ENCODE measurements around the gene KCNQ2. TPM values are rescaled to one million over a fixed set of nuclear protein-coding genes. Genes with fewer than 3 reads are reported as not detected.
"Not testable (repeated sequence)": the region's sequence is repeated elsewhere in the genome, so short reads cannot be mapped to it uniquely, and the experiment has no call there.

KCNQ2 gene
- total RNA-seq, 1 donor: 0.27 TPM

DNA sequence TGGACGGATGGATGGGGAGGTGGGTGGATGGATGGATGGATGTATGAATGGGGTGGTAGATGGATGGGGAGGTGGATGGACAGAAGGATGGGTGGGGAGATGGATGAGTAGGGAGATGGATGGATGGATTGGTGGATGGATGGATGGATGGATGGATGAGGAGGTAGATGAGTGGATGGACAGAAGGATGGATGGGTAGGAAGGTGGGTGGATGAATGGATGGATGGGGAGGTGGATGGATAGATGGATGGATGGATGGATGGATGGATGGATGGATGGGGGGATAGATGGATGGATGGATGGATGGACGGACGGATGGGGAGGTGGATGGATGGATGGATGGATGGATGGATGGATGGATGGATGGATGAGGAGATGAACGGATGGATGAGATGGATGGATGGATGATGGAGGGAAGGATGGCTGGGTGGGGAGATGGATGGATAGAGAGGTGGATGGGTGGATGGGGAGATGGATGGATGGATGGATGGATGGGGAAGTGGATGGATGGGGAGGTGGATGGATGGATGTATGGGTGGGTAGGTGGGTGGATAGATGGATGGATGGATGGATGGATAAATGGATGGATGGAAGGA, 19.3 kb upstream of the KCNQ2 start:
- no peak for DNase-seq (ENCODE audit: low read depth in 2 of 3, low spot score in 2 of 3)

- no peak for DNase-seq (ENCODE audit: low read depth in 2 of 3, low spot score in 2 of 3)
These were observed 18.6 kb upstream of the KCNQ2 start for GRCh38 chr20:63491078-63491477.

DNA sequence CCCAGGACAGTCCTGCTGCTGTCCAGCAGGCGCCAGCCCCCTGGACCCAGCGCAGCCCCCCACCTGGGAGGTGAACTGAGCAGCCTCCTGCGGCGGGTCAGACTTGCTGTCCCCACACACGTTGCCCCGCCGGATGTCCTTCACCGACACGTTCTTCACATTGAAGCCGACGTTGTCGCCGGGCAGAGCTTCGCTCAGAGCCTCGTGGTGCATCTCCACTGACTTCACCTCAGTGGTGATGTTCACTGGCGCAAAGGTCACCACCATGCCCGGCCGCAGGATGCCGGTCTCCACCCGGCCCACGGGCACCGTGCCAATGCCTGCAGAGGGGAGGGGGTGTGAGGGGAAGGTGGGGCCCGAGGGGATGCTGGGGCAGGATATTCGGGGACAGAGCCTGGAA, 18.0 kb upstream of the KCNQ2 start:
- DNase-seq (ENCODE audit: low read depth in 2 of 3, low spot score in 2 of 3): no peak

- no peak for DNase-seq (ENCODE audit: low read depth in 2 of 3, low spot score in 2 of 3)
These were observed 16.1 kb upstream of the KCNQ2 start for GRCh38 chr20:63488315-63489251.

- no peak for DNase-seq (ENCODE audit: low read depth in 2 of 3, low spot score in 2 of 3)
These were observed 15.4 kb upstream of the KCNQ2 start for GRCh38 chr20:63487781-63488241.

DNA sequence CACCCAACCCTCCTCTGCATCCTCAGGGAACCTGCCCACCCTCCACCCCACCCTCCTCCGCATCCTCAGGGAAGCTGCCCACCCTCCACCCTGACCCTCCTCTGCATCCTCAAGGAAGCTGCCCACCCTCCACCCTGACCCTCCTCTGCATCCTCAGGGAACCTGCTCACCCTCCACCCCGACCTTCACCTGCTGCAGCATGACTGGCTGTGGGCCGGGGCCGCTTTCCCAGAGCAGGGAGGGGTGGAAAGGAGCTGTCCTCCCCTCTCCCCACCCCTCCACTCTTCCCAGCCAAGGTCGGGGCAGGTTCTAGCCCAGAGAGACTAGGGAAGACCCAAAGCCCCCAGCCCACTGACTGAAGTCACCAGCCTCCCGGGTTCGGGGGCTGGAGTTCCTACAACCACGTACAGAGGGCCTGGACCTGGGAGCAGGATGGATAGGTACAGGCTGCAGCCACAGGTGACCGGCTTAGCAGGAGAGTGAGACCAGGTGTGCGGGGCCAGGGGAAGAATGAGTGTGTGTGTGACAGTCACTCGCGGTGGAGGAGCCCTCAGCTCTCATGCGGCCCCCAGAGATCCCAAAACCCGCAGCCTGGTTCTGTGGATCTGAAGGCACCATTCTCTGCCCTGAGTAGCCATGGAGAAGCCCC, 14.8 kb upstream of the KCNQ2 start:
- no peak for DNase-seq (ENCODE audit: low read depth in 2 of 3, low spot score in 2 of 3)

DNA sequence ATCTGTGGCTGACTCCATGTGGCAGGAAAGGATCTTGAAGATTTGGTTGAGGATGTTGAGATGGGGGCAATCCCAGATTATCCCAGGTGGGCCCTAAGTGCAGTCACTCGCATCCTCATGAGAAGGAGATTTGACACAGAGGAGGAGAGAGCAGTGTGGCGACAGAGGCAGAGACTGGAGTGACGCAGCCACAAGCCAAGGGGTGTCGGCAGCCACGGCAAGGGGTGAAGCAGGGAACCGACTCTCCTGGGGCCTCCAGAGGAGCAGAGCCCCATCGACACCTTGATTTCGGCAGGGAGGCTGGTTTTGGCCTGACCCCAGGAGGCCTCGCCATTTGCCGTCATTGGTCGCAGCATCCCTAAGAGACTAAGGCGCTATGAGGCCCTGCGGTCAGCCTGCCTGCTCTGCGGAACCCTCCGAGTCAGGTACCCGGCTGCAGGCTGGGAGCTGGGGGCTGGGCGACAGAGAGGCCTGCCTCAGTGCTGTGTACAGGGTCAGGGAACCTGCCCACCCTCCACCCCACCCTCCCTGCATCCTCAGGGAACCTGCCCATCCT, 13.9 kb upstream of the KCNQ2 start:
- no peak for DNase-seq (ENCODE audit: low read depth in 2 of 3, low spot score in 2 of 3)

GRCh38 chr20:63484651-63485403, 12.4 kb upstream of the KCNQ2 start:
- no peak for DNase-seq (ENCODE audit: low read depth in 2 of 3, low spot score in 2 of 3)

DNA sequence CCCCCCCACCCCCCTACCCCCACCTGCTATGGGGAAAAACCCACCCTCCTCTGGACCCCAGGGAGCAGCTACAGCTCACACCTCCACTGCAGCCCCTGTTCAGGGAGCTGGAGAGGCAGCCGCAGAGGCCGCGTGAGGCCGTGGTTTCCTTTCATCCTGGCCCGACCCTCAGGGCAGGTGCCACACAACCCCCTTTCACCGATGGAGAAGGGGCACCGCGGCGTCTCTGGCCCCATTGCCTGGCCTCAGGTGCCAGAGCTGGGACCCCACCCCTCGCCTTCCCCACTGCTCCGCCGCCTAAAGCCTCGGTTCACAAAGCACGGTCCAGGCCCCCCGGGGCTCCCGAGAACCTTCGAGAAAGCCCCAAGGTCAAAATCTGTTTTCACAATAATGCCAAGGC, 11.8 kb upstream of the KCNQ2 start:
- no peak for DNase-seq (ENCODE audit: low read depth in 2 of 3, low spot score in 2 of 3)

- no peak for DNase-seq (ENCODE audit: low read depth in 2 of 3, low spot score in 2 of 3)
These were observed 11.4 kb upstream of the KCNQ2 start for GRCh38 chr20:63483834-63484233.

DNA sequence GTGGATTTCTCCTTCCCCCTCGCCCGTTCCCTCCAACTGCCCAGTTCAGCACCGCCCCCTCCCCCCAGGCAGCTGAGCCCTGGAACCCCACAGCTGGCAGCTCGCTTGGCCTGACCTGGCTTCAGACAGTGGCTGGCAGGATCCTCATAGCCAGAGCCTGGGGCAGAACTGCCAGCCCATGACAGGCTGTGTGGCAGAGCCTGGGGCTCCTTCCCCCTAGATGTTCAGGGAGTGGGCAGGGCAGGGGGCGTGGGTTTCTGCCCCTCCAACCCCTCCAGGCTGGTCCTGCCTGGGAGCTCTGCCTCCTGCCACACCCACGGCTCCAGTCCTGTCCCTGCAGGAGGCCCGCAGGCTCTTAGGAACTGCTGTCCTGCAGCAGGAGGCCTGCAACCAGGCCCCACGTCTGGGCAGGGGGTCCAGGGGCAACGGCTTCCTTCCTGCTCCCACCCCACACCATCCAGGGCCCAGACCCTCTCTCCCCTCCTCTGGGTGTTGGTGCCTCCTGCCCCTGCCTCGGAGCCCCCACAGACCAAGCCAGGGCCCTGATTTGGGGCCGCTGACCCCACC, 9.6 kb upstream of the KCNQ2 start:
- DNase-seq (ENCODE audit: low read depth in 2 of 3, low spot score in 2 of 3): no peak

DNA sequence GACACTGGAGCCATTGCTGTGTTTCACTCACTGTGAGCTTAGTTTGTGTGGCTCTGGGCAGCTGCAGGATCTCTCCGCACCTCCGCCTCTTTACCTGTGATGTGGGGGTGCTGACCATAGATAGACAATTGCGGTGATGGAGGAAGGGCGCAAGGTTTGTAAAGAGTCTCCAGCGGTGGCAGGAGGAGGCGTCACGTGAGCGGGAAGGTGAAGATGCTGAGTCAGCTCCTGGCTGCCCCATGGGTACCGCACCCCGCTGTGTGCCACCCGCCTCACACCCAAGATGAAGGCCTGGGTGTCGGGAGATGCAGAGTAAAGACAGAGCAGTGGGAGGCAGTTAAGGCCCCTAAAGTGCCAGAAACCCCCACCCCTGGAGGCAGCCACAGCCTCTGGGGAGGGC, 9.0 kb upstream of the KCNQ2 start:
- no peak for DNase-seq (ENCODE audit: low read depth in 2 of 3, low spot score in 2 of 3)

DNA sequence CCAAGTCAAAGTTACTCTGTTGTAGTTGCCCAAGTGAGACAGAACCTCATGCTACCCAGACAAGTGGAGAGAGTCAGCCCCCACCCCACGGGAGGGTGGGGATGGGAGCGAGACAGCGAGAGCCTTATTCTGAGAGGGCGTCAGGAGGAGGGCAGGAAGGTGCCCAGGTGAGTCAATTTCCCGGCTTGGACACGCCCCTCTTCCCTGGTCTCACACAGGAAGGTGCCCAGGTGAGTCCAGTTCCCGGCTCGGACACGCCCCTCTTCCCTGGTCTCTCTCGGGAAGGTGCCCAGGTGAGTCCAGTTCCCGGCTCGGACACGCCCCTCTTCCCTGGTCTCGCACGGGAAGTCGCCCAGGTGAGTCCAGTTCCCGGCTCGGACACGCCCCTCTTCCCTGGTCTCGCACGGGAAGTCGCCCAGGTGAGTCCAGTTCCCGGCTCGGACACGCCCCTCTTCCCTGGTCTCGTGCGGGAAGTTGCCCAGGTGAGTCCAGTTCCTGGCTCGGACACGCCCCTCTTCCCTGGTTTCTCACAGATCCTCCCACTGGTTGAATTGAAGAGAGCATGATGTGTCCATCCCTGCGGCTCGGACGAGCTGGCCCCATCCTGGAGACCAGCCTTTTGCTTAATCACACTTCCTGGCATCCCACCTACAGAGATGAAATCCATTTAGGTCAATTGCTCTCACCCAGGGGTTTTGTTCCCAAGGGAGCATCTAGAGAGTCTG, 7.4 kb upstream of the KCNQ2 start:
- not testable (repeated sequence) for DNase-seq (ENCODE audit: low read depth in 2 of 3, low spot score in 2 of 3)

- no peak for DNase-seq (ENCODE audit: low read depth in 2 of 3, low spot score in 2 of 3)
These were observed 6.2 kb upstream of the KCNQ2 start for GRCh38 chr20:63478346-63479302.

- DNase-seq (ENCODE audit: low read depth in 2 of 3, low spot score in 2 of 3): no peak
These were observed 5.5 kb upstream of the KCNQ2 start for GRCh38 chr20:63477944-63478343.

DNA sequence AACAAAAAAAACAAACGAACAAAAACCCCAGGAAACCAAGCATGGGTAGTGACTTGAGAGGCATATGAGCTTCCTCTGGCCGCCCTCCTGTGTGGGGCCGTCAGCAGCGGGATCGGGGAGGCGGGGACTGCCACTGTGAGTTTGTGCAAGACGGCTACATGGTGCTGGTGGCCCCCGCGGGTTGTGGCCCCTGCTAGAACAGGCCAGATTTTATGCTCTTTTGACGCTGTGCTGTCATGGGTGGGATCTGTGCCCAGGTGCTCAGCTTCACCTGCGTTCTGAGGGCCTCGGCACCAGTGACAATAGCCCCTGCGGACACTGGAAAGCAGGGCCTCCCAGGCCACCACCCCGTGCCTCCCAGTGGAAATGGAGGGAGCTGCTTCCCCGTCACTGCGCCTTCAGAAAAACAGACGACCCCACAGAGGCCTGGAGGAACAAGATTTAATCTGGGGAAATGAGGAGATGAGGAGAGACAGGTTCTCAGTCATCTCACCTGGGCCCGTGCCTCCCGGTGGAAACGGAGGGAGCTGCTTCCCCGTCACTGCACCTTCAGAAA, 4.7 kb upstream of the KCNQ2 start:
- no peak for DNase-seq (ENCODE audit: low read depth in 2 of 3, low spot score in 2 of 3)

- peak in 1 of 3 donors; percentile 37 for DNase-seq (ENCODE audit: low read depth in 2 of 3, low spot score in 2 of 3)
These were observed 2.8 kb upstream of the KCNQ2 start for GRCh38 chr20:63475209-63475608.

Measured in hematopoietic multipotent progenitor cell (in vitro differentiated cells).